ENCODE measurements around the gene ARHGDIG.

Gene ARHGDIG

GRCh38 chr16:263182-263774, 17.1 kb upstream of the ARHGDIG start:
- Histone ChIP-seq H3K9ac (ENCODE audit: low read depth, low read length, poor library complexity) (no peak overlapping the region), H3K27ac (replicated peaks; ENCODE audit: low read length) (no peak overlapping the region), H3K27me3 (ENCODE audit: control insufficient read depth in 3 of 3, insufficient read depth in 3 of 3, low read depth in 1 of 3, low read length in 3 of 3) (no peaks in the 10 kb centered on the region), H3K4me2 (ENCODE audit: insufficient read depth, low read length, poor library complexity, severe bottlenecking) (no peak overlapping the region), H3K18ac (ENCODE audit: low read length) (no peak overlapping the region), H2AFZ (ENCODE audit: low read length) (no peak overlapping the region), H3K23ac (ENCODE audit: low read depth, low read length, poor library complexity) (no peak overlapping the region), H3K4ac (ENCODE audit: low read length) (no peak overlapping the region), H2BK12ac (ENCODE audit: low read length) (no peak overlapping the region), H3K4me3 (ENCODE audit: low read length in 2 of 2) (no peak overlapping the region), H4K91ac (ENCODE audit: low read depth, low read length, poor library complexity) (no peak overlapping the region), H3K79me1 (ENCODE audit: low read depth, low read length) (peaks cover 7% of the 10 kb centered on the region), H2BK120ac (ENCODE audit: low read depth, low read length) (no peak overlapping the region), H4K8ac (ENCODE audit: low read depth, low read length) (no peak overlapping the region), H3K14ac (ENCODE audit: low read length) (peak overlapping the region; percentile 38), H3K36me3 (replicated peaks in 1 of 2; ENCODE audit: control insufficient read depth in 2 of 2, insufficient read depth in 2 of 2, low read length in 2 of 2) (peaks cover 42 to 68% of the 10 kb centered on the region in 2 donors), H3K9me3 (replicated peaks in 1 of 2; ENCODE audit: control insufficient read depth in 2 of 2, insufficient read depth in 1 of 2, low read depth in 1 of 2, low read length in 2 of 2) (peaks cover 0 to 4% of the 10 kb centered on the region in 2 donors), H2BK15ac (ENCODE audit: low read length) (no peak overlapping the region), H3K4me1 (ENCODE audit: control insufficient read depth in 2 of 2, insufficient read depth in 1 of 2, low read depth in 1 of 2, low read length in 2 of 2) (peaks cover 0 to 2% of the 10 kb centered on the region in 2 donors), H2BK5ac (ENCODE audit: low read length) (no peak overlapping the region), H2AK5ac (ENCODE audit: low read depth, low read length) (no peak overlapping the region)
- no peak for DNase-seq (ENCODE audit: low spot score)
- no CpG with 5 or more reads among the region's 35 CpGs for WGBS, 2 donors (ENCODE audit: extremely low coverage in 2 of 2, insufficient read length in 2 of 2, insufficient replicate concordance in 1 of 2)

GRCh38 chr16:263944-264343, 16.4 kb upstream of the ARHGDIG start:
- Histone ChIP-seq H3K27me3 (ENCODE audit: control insufficient read depth in 3 of 3, insufficient read depth in 3 of 3, low read depth in 1 of 3, low read length in 3 of 3) (no peaks in the 10 kb centered on the region), H3K4me2 (ENCODE audit: insufficient read depth, low read length, poor library complexity, severe bottlenecking) (no peak overlapping the region), H2BK5ac (ENCODE audit: low read length) (no peak overlapping the region), H2BK12ac (ENCODE audit: low read length) (no peak overlapping the region), H2BK15ac (ENCODE audit: low read length) (no peak overlapping the region), H3K14ac (ENCODE audit: low read length) (no peak overlapping the region), H3K9ac (ENCODE audit: low read depth, low read length, poor library complexity) (no peak overlapping the region), H3K18ac (ENCODE audit: low read length) (no peak overlapping the region), H3K79me1 (ENCODE audit: low read depth, low read length) (peaks cover 6% of the 10 kb centered on the region), H4K8ac (ENCODE audit: low read depth, low read length) (no peak overlapping the region), H3K23ac (ENCODE audit: low read depth, low read length, poor library complexity) (no peak overlapping the region), H3K4me1 (ENCODE audit: control insufficient read depth in 2 of 2, insufficient read depth in 1 of 2, low read depth in 1 of 2, low read length in 2 of 2) (peaks cover 0 to 2% of the 10 kb centered on the region in 2 donors), H2BK120ac (ENCODE audit: low read depth, low read length) (no peak overlapping the region), H2AFZ (ENCODE audit: low read length) (no peak overlapping the region), H3K27ac (replicated peaks; ENCODE audit: low read length) (no peak overlapping the region), H4K91ac (ENCODE audit: low read depth, low read length, poor library complexity) (no peak overlapping the region), H2AK5ac (ENCODE audit: low read depth, low read length) (no peak overlapping the region), H3K4me3 (ENCODE audit: low read length in 2 of 2) (no peak overlapping the region), H3K9me3 (replicated peaks in 1 of 2; ENCODE audit: control insufficient read depth in 2 of 2, insufficient read depth in 1 of 2, low read depth in 1 of 2, low read length in 2 of 2) (peaks cover 0 to 4% of the 10 kb centered on the region in 2 donors), H3K36me3 (replicated peaks in 1 of 2; ENCODE audit: control insufficient read depth in 2 of 2, insufficient read depth in 2 of 2, low read length in 2 of 2) (peaks cover 42 to 67% of the 10 kb centered on the region in 2 donors), H3K4ac (ENCODE audit: low read length) (no peak overlapping the region)
- DNase-seq (ENCODE audit: low spot score), result no peak
- no CpG with 5 or more reads among the region's 17 CpGs for WGBS, 2 donors (ENCODE audit: extremely low coverage in 2 of 2, insufficient read length in 2 of 2, insufficient replicate concordance in 1 of 2)

- Histone ChIP-seq H2BK15ac (ENCODE audit: low read length) (no peak overlapping the region), H4K8ac (ENCODE audit: low read depth, low read length) (no peak overlapping the region), H3K27ac (replicated peaks; ENCODE audit: low read length) (no peak overlapping the region), H3K14ac (ENCODE audit: low read length) (no peak overlapping the region), H3K23ac (ENCODE audit: low read depth, low read length, poor library complexity) (no peak overlapping the region), H2AFZ (ENCODE audit: low read length) (no peak overlapping the region), H3K9ac (ENCODE audit: low read depth, low read length, poor library complexity) (no peak overlapping the region), H2BK12ac (ENCODE audit: low read length) (no peak overlapping the region), H2AK5ac (ENCODE audit: low read depth, low read length) (no peak overlapping the region), H3K18ac (ENCODE audit: low read length) (no peak overlapping the region), H3K4me3 (ENCODE audit: low read length in 2 of 2) (no peak overlapping the region), H3K9me3 (replicated peaks in 1 of 2; ENCODE audit: control insufficient read depth in 2 of 2, insufficient read depth in 1 of 2, low read depth in 1 of 2, low read length in 2 of 2) (peaks cover 0 to 4% of the 10 kb centered on the region in 2 donors), H3K36me3 (replicated peaks in 1 of 2; ENCODE audit: control insufficient read depth in 2 of 2, insufficient read depth in 2 of 2, low read length in 2 of 2) (peaks cover 41 to 61% of the 10 kb centered on the region in 2 donors), H2BK120ac (ENCODE audit: low read depth, low read length) (no peak overlapping the region), H3K4ac (ENCODE audit: low read length) (no peak overlapping the region), H2BK5ac (ENCODE audit: low read length) (no peak overlapping the region), H3K27me3 (ENCODE audit: control insufficient read depth in 3 of 3, insufficient read depth in 3 of 3, low read depth in 1 of 3, low read length in 3 of 3) (no peaks in the 10 kb centered on the region), H3K4me2 (ENCODE audit: insufficient read depth, low read length, poor library complexity, severe bottlenecking) (no peak overlapping the region), H4K91ac (ENCODE audit: low read depth, low read length, poor library complexity) (no peak overlapping the region), H3K79me1 (ENCODE audit: low read depth, low read length) (peaks cover 4% of the 10 kb centered on the region), H3K4me1 (ENCODE audit: control insufficient read depth in 2 of 2, insufficient read depth in 1 of 2, low read depth in 1 of 2, low read length in 2 of 2) (peaks cover 0 to 2% of the 10 kb centered on the region in 2 donors)
- no CpG with 5 or more reads among the region's 23 CpGs for WGBS, 2 donors (ENCODE audit: extremely low coverage in 2 of 2, insufficient read length in 2 of 2, insufficient replicate concordance in 1 of 2)
- no peak for DNase-seq (ENCODE audit: low spot score)
Measured at GRCh38 chr16:264440-264951, 15.9 kb upstream of the ARHGDIG start.

- Histone ChIP-seq H3K23ac (ENCODE audit: low read depth, low read length, poor library complexity) (no peak overlapping the region), H3K18ac (ENCODE audit: low read length) (no peak overlapping the region), H3K4me2 (ENCODE audit: insufficient read depth, low read length, poor library complexity, severe bottlenecking) (no peak overlapping the region), H2AK5ac (ENCODE audit: low read depth, low read length) (no peak overlapping the region), H2BK120ac (ENCODE audit: low read depth, low read length) (no peak overlapping the region), H3K27ac (replicated peaks; ENCODE audit: low read length) (no peak overlapping the region), H2AFZ (ENCODE audit: low read length) (no peak overlapping the region), H2BK5ac (ENCODE audit: low read length) (no peak overlapping the region), H3K14ac (ENCODE audit: low read length) (no peak overlapping the region), H4K8ac (ENCODE audit: low read depth, low read length) (no peak overlapping the region), H4K91ac (ENCODE audit: low read depth, low read length, poor library complexity) (no peak overlapping the region), H2BK12ac (ENCODE audit: low read length) (no peak overlapping the region), H3K4me1 (ENCODE audit: control insufficient read depth in 2 of 2, insufficient read depth in 1 of 2, low read depth in 1 of 2, low read length in 2 of 2) (peaks cover 0 to 2% of the 10 kb centered on the region in 2 donors), H3K79me1 (ENCODE audit: low read depth, low read length) (peaks cover 4% of the 10 kb centered on the region), H3K9ac (ENCODE audit: low read depth, low read length, poor library complexity) (no peak overlapping the region), H2BK15ac (ENCODE audit: low read length) (no peak overlapping the region), H3K4ac (ENCODE audit: low read length) (no peak overlapping the region), H3K4me3 (ENCODE audit: low read length in 2 of 2) (no peak overlapping the region), H3K9me3 (replicated peaks in 1 of 2; ENCODE audit: control insufficient read depth in 2 of 2, insufficient read depth in 1 of 2, low read depth in 1 of 2, low read length in 2 of 2) (peaks cover 0 to 4% of the 10 kb centered on the region in 2 donors), H3K27me3 (ENCODE audit: control insufficient read depth in 3 of 3, insufficient read depth in 3 of 3, low read depth in 1 of 3, low read length in 3 of 3) (no peaks in the 10 kb centered on the region), H3K36me3 (replicated peaks in 1 of 2; ENCODE audit: control insufficient read depth in 2 of 2, insufficient read depth in 2 of 2, low read length in 2 of 2) (peaks cover 36 to 55% of the 10 kb centered on the region in 2 donors)
- no CpG with 5 or more reads among the region's 14 CpGs for WGBS, 2 donors (ENCODE audit: extremely low coverage in 2 of 2, insufficient read length in 2 of 2, insufficient replicate concordance in 1 of 2)
- no peak for DNase-seq (ENCODE audit: low spot score)
Measured at GRCh38 chr16:265002-265529, 15.3 kb upstream of the ARHGDIG start.
